K562 (cell line): Measurements from ENCODE around the gene SLC16A13. TPM values are rescaled to one million over a fixed set of nuclear protein-coding genes. Genes with fewer than 3 reads are reported as not detected.
"Not testable (repeated sequence)": the region's sequence is repeated elsewhere in the genome, so short reads cannot be mapped to it uniquely, and the experiment has no call there.

Experiments
- ATAC-seq: fragments of 200-7000 bp; cut with Tn5 transposase; 3 replicates; pipeline ENCODE4 v1.9.1; 2020; ENCODE audit warnings: moderate library complexity
- BruUV-seq: library from RNA; stranded (reverse); fragments of 400-500 nt; replicated peaks from 2 replicates; lab custom pipeline; 2021; lab: Mats Ljungman, UMichigan
- CTCF ChIA-PET: fragments of 300-600 bp; formaldehyde crosslinking; extraction: SDS; loops from one replicate; lab custom pipeline; 2021; ENCODE audit warnings: low intra/inter-chr PET ratio; lab: Yijun Ruan, JAX
- POLR2A ChIA-PET: fragments of 300-600, 350-650 bp; sonication (Branson Sonifier 250); formaldehyde crosslinking; extraction: SDS; loops from one replicate; lab custom pipeline; 2021; ENCODE audit warnings: antibody characterized with exemption, inconsistent platforms; lab: Yijun Ruan, JAX
- DNase-seq, 4 experiments: peaks; one replicate each; pipeline versions ENCODE4 v3.0.0 to v3.0.0-alpha.2; 2011 to 2018; ENCODE audit warnings: low spot score in 3 of 4, mixed read lengths in 3 of 4; ENCODE audit errors: extremely low read depth in 1 of 4
- FAIRE-seq: peaks from 2 replicates; lab custom pipeline; 2011; peaks lifted over from hg19 to GRCh38; lab: Jason Lieb, UNC
- H2AFZ ChIP-seq: 2 replicates; pipeline ENCODE4 v1.6.0; 2011; ENCODE audit warnings: low read depth, low read length, control low read depth, inconsistent platforms
- H3K27ac ChIP-seq: fragments of 200-600 bp; 3 replicates; pipeline ENCODE4 v1.8.0; 2011; ENCODE audit warnings: low read depth, mild to moderate bottlenecking, control low read depth, inconsistent platforms, low read length, moderate library complexity, mixed read lengths; ENCODE audit errors: extremely low read depth
- H3K27me3 ChIP-seq, 2 experiments: fragments of 300-600 bp in 1 of 2; 2 replicates in 1 of 2; 3 replicates in 1 of 2; pipeline versions ENCODE4 v1.6.0 to v1.8.0; 2011; ENCODE audit warnings: inconsistent platforms in 2 of 2, low read length in 2 of 2, mild to moderate bottlenecking in 1 of 2, mixed read lengths in 1 of 2, moderate library complexity in 1 of 2; ENCODE audit not compliant: control insufficient read depth in 2 of 2, insufficient read depth in 2 of 2
- H3K36me3 ChIP-seq: fragments of 300-600 bp; 3 replicates; pipeline ENCODE4 v1.8.0; 2011; ENCODE audit warnings: mild to moderate bottlenecking, low read length, inconsistent platforms; ENCODE audit not compliant: control insufficient read depth, insufficient read depth
- H3K4me1 ChIP-seq, 2 experiments: fragments of 200-600 bp in 1 of 2; replicated peaks in 1 of 2; 2 replicates in 1 of 2; 3 replicates in 1 of 2; pipeline versions ENCODE4 v1.5.1 to v1.8.0; 2011; ENCODE audit warnings: inconsistent platforms in 2 of 2, low read length in 2 of 2, mild to moderate bottlenecking in 1 of 2, mixed read lengths in 1 of 2, moderate library complexity in 1 of 2; ENCODE audit not compliant: control insufficient read depth in 2 of 2, insufficient read depth in 2 of 2
- H3K4me2 ChIP-seq: 2 replicates; pipeline ENCODE4 v1.6.1; 2011; ENCODE audit warnings: low read length, control low read depth, inconsistent platforms, mixed read lengths; ENCODE audit not compliant: insufficient read depth
- H3K4me3 ChIP-seq: fragments of 200-600 bp; sonication (generic), shearing (Covaris generic); 2 replicates; pipeline ENCODE4 v1.5.1; 2016; ENCODE audit warnings: control low read depth, inconsistent platforms
- H3K79me2 ChIP-seq: fragments of 200-600 bp; 3 replicates; pipeline ENCODE4 v1.8.0; 2011; ENCODE audit warnings: low read length, inconsistent platforms; ENCODE audit not compliant: control insufficient read depth, insufficient read depth
- H3K9ac ChIP-seq, 2 experiments: 2 replicates each; pipeline versions ENCODE4 v1.6.0 to v1.6.1; 2011; ENCODE audit warnings: low read depth in 2 of 2, low read length in 2 of 2, control low read depth in 1 of 2, inconsistent platforms in 1 of 2, mild to moderate bottlenecking in 1 of 2, mixed read lengths in 1 of 2; ENCODE audit not compliant: insufficient read depth in 1 of 2
- H3K9me1 ChIP-seq: one replicate; pipeline ENCODE4 v1.6.0; 2011; ENCODE audit warnings: inconsistent platforms, mild to moderate bottlenecking, low read length, moderate library complexity; ENCODE audit not compliant: control insufficient read depth, insufficient read depth
- H3K9me3 ChIP-seq: replicated peaks from 2 replicates; pipeline ENCODE4 v1.5.1; 2011; ENCODE audit warnings: low read depth, low read length, inconsistent platforms; ENCODE audit not compliant: control insufficient read depth, insufficient read depth
- H4K20me1 ChIP-seq: replicated peaks from 2 replicates; pipeline ENCODE4 v1.6.1; 2011; ENCODE audit warnings: low read length, inconsistent platforms, mixed read lengths; ENCODE audit not compliant: control insufficient read depth, insufficient read depth
- ATF1 ChIP-seq, 2 experiments: fragments of 450-650 bp in 1 of 2; IDR thresholded peaks; 2 replicates each; pipeline ENCODE4 v1.6.1; 2016; ENCODE audit warnings: missing compliant biosample characterization in 1 of 2, missing genetic modification characterization in 1 of 2
- ATF7 ChIP-seq: fragments of 450-650 bp; IDR thresholded peaks from 2 replicates; pipeline ENCODE4 v1.7.1; 2014; ENCODE audit warnings: mild to moderate bottlenecking, moderate library complexity
- CXXC5 ChIP-seq: fragments of 250-450 bp; sonication (Bioruptor Pico); IDR thresholded peaks from 2 replicates; pipeline ENCODE4 v1.8.0; 2022; ENCODE audit warnings: inconsistent platforms, mild to moderate bottlenecking, moderate library complexity
- LEF1 ChIP-seq: fragments of 450-650 bp; IDR thresholded peaks from 2 replicates; pipeline ENCODE4 v1.6.1; 2016; ENCODE audit warnings: mild to moderate bottlenecking
- MAFF ChIP-seq: IDR thresholded peaks from 2 replicates; pipeline ENCODE4 v1.6.1; 2012; ENCODE audit warnings: low read length, improper control_type of control experiment
- MAFK ChIP-seq: IDR thresholded peaks from 2 replicates; pipeline ENCODE4 v1.6.1; 2011; ENCODE audit warnings: low read length, improper control_type of control experiment
- RAD51 ChIP-seq: fragments of 450-650 bp; IDR thresholded peaks from 2 replicates; pipeline ENCODE4 v1.7.1; 2016; ENCODE audit warnings: low read depth, mild to moderate bottlenecking, borderline replicate concordance
- REST ChIP-seq, 2 experiments: fragments of 450-650 bp; formaldehyde crosslinking in 1 of 2; IDR thresholded peaks; 2 replicates each; pipeline versions ENCODE4 v1.4.0 to v1.6.1; 2014 to 2020; ENCODE audit warnings: mild to moderate bottlenecking in 2 of 2, borderline replicate concordance in 1 of 2, low read depth in 1 of 2
- SRF ChIP-seq, 2 experiments: fragments of 250-450, 450-650 bp in 1 of 2; sonication (Bioruptor Pico) in 1 of 2; sonication (generic) in 1 of 2; formaldehyde crosslinking; IDR thresholded peaks; 2 replicates each; pipeline versions ENCODE4 v1.5.0 to v1.5.1; 2020 to 2022; ENCODE audit warnings: mild to moderate bottlenecking in 1 of 2, missing genetic modification reagents in 1 of 2
- TCF7 ChIP-seq: sonication (generic); IDR thresholded peaks from 2 replicates; pipeline ENCODE4 v1.6.1; 2016; ENCODE audit warnings: antibody characterized with exemption, borderline replicate concordance
- TFE3 ChIP-seq: fragments of 450-650 bp; formaldehyde crosslinking; IDR thresholded peaks from 2 replicates; pipeline ENCODE4 v1.4.0; 2020; ENCODE audit warnings: mild to moderate bottlenecking, mixed read lengths
- WGBS: fragments of 100-300 bp; shearing (Covaris generic); methylation state at CpG from one replicate; pipeline ENCODE4 v1.1.6; 2016; ENCODE audit warnings: low coverage, mixed read lengths; ENCODE audit not compliant: insufficient coverage; ENCODE audit errors: missing lambda C conversion rate; 5-methylcytosine and 5-hydroxymethylcytosine counted together
- in situ Hi-C: fragments of 300-500 bp; cut with MboI; formaldehyde crosslinking; loops from 4 replicates; pipeline ENCODE4 v1.15.0; 2018; ENCODE audit warnings: inconsistent platforms, mixed read lengths
- intact Hi-C: fragments of 100-400 bp; cut with micrococcal nuclease; formaldehyde crosslinking; loops from 2 replicates; pipeline ENCODE4 v1.14.2; 2022
- polyA plus RNA-seq, 8 experiments: library from polyadenylated mRNA; depleted of rRNA in 4 of 8; stranded (reverse) in 5 of 8; unstranded in 3 of 8; fragments of >200 nt; fragmentation: Nextera tagmentation in 2 of 8; fragmentation: Illumina TruSeq in 1 of 8; extraction: Ambion mirVana in 2 of 8; extraction: Trizol in 1 of 8; gene quantifications; 2 replicates each; pipeline versions ENCODE4 v1.2.1 to v1.2.3, GENCODE V29; 2011 to 2014; ENCODE audit warnings: inconsistent platforms in 1 of 8, missing spikeins in 1 of 8
- total RNA-seq, 7 experiments: library from RNA; depleted of rRNA in 6 of 7; stranded (reverse); fragments of >200 nt in 6 of 7; fragmentation: Illumina TruSeq in 2 of 7; extraction: Trizol in 2 of 7; gene quantifications; 2 replicates each; pipeline versions ENCODE4 v1.2.1 to v1.2.3, GENCODE V29; 2011 to 2021; ENCODE audit warnings: low replicate concordance in 1 of 7

The SLC16A13 gene
- total and polyA plus RNA-seq, 9 of the 15 experiments (the other 6 are each of a cell fraction or from before 2014, with no cell fraction given) = 0.04 to 5.6 (median 0.87) TPM

- H4K20me1 ChIP-seq; H3K27me3 ChIP-seq; H3K79me2 ChIP-seq; H3K4me3 ChIP-seq; H3K9me1 ChIP-seq; H3K9me3 ChIP-seq; H3K9ac ChIP-seq; H3K27ac ChIP-seq; H3K36me3 ChIP-seq; BruUV-seq; TF ChIP-seq REST (CRISPR knock-in tag; IDR thresholded peaks at IDR 0.05; ENCODE audit: low read depth); ATF1 (CRISPR knock-in tag; IDR thresholded peaks at IDR 0.05): not testable (repeated sequence)
- peak overlapping the region; percentile 57 for H3K4me2 ChIP-seq
- ATAC-seq (peak; percentile 44), FAIRE-seq (peak; percentile 89), DNase-seq (peak in 2 of 4 experiments; percentile 24 to 69)
- WGBS = 6% methylated on average over 26 of the region's 26 CpGs
- ChIA-PET CTCF (interaction anchor here (3.6 kb wide), 1 partner anchor 88 kb away, joined by 41 read pairs; no protein-coding TSS in a partner anchor), POLR2A (interaction anchor here (3.2 kb wide), 1 partner anchor 11 kb away, joined by 10 read pairs; the partner anchor contains the start of gene SLC16A13)
- H2AFZ ChIP-seq = peak overlapping the region; percentile 30
- H3K4me1 ChIP-seq = peaks cover 0 to 21% of the 10 kb centered on the region in 2 experiments; a peak in 4 of 5 replicates
- intact Hi-C loops (loop anchor here (1.0 kb wide), 1 partner anchor 89 kb away; no protein-coding TSS in a partner anchor), in situ Hi-C loops (loop anchor here (10.0 to 25.0 kb wide), 2 partner anchors 288 to 515 kb away; partner anchors contain the start of genes ACAP1, SENP3 and TNFSF13)
- peak; percentile 72 for TF ChIP-seq ATF7
- 0 out of 2 replicates have a peak, but pooled peaks have one; percentile 12 for TF ChIP-seq CXXC5 (CRISPR knock-in tag)
- peak; percentile 82; the same call in 1 of the 2 replicates for TF ChIP-seq TCF7
- peak; percentile 65 for TF ChIP-seq MAFK
- TF ChIP-seq TFE3 (CRISPR knock-in tag) = peak; percentile 99
- TF ChIP-seq REST (IDR thresholded peaks at IDR 0.05; ENCODE audit: borderline replicate concordance) = 0 out of 2 replicates have a peak, but pooled peaks have one; percentile 17
- TF ChIP-seq RAD51 = peak; percentile 98
- peak; percentile 96 for TF ChIP-seq LEF1
- TF ChIP-seq ATF1 (tag; IDR thresholded peaks at IDR 0.05) = peak; percentile 31; the same call in 1 of the 2 replicates
- peak; percentile 54 for TF ChIP-seq MAFF
- peak in 1 of 2 experiments; percentile 37; a peak in 1 of 4 replicates for TF ChIP-seq SRF (CRISPR knock-in tag; IDR thresholded peaks at IDR 0.05)
Measured at GRCh38 chr17:7046725-7047397, 11.0 kb downstream of the SLC16A13 start.
